Mammary epithelial cell (primary cell): ENCODE data around the gene PCBP4.

ENCODE experiments used
- CTCF ChIP-seq, 2 donors: IDR thresholded peaks in 1 of 2; conservative IDR thresholded peaks in 1 of 2; 2 replicates each; pipeline ENCODE4 v1.5.1; 2011 to 2012; ENCODE audit warnings: inconsistent platforms in 2 of 2, low read length in 2 of 2, mild to moderate bottlenecking in 2 of 2, control low read depth in 1 of 2, low read depth in 1 of 2; ENCODE audit not compliant: insufficient read depth in 1 of 2; ENCODE audit errors: extremely low read depth in 1 of 2
- EZH2 ChIP-seq: IDR thresholded peaks from 2 replicates; pipeline ENCODE4 v1.6.1; 2012; ENCODE audit warnings: low read length, inconsistent platforms, borderline replicate concordance

- TF ChIP-seq EZH2 (no peak), CTCF (conservative IDR thresholded peaks at IDR 0.05 in 1 of 2, IDR thresholded peaks at IDR 0.05 in 1 of 2; ENCODE audit: extremely low read depth in 1 of 2, insufficient read depth in 1 of 2, low read depth in 1 of 2, low read length in 2 of 2) (no peak)
Measured at GRCh38 chr3:51995346-51996163, 28.3 kb upstream of the PCBP4 start, which contains the start of gene RPL29.
